Suprapubic skin (tissue), 3 donors: ENCODE measurements around the gene RBM28.

Experiments
- CTCF ChIP-seq, 2 donors: fragments of 200-600 bp in 1 of 2; fragments of 450-650 bp in 1 of 2; sonication (generic) in 1 of 2; IDR thresholded peaks; one replicate each; pipeline ENCODE4 v1.5.1; 2016 to 2019; ENCODE audit warnings: antibody characterized with exemption in 2 of 2, mild to moderate bottlenecking in 1 of 2, moderate library complexity in 1 of 2
- POLR2A ChIP-seq, 2 donors: fragments of 450-650 bp; IDR thresholded peaks; one replicate each; pipeline ENCODE4 v1.6.1; 2017; ENCODE audit warnings: antibody characterized with exemption in 2 of 2, mild to moderate bottlenecking in 2 of 2, moderate library complexity in 2 of 2

GRCh38 chr7:128357217-128357613 lies 13.5 kb upstream of the RBM28 start:
- TF ChIP-seq CTCF (IDR thresholded peaks at IDR 0.05) (no peak), POLR2A (IDR thresholded peaks at IDR 0.05) (no peak)
